Activated CD8-positive, alpha-beta T cell treated with anti-CD3 and anti-CD28 coated beads for 36 hours (primary cell): ENCODE data around the gene MYLIP. TPM values are rescaled to one million over a fixed set of nuclear protein-coding genes. Genes with fewer than 3 reads are reported as not detected.

Source experiments
- ATAC-seq: fragments of 200-7000 bp; cut with Tn5 transposase; one replicate; pipeline ENCODE4 v1.10.0; 2021; ENCODE audit warnings: mild to moderate bottlenecking, moderate library complexity
- CTCF ChIA-PET: fragments of 350-600 bp; sonication (Branson Sonifier 250); formaldehyde crosslinking; loops from one replicate; lab custom pipeline; 2021; ENCODE audit warnings: antibody characterized with exemption; lab: Charles Lee
- POLR2A ChIA-PET: fragments of 350-600 bp; sonication (Branson Sonifier 250); formaldehyde crosslinking; loops from one replicate; lab custom pipeline; 2021; ENCODE audit warnings: antibody characterized with exemption; lab: Charles Lee
- DNase-seq: peaks from one replicate; pipeline ENCODE4 v3.0.0-alpha.2; 2020
- H3K27ac Mint-ChIP-seq: one replicate; pipeline ENCODE4 v1.8.0; 2021; ENCODE audit warnings: mild to moderate bottlenecking, mixed read lengths
- H3K27me3 Mint-ChIP-seq: one replicate; pipeline ENCODE4 v1.8.0; 2021; ENCODE audit warnings: mixed read lengths
- H3K36me3 Mint-ChIP-seq: one replicate; pipeline ENCODE4 v1.8.0; 2021; ENCODE audit warnings: low read depth, mixed read lengths
- H3K4me1 Mint-ChIP-seq: one replicate; pipeline ENCODE4 v1.8.0; 2021; ENCODE audit warnings: low read depth, mixed read lengths
- H3K4me3 Mint-ChIP-seq: one replicate; pipeline ENCODE4 v1.8.0; 2021; ENCODE audit warnings: mild to moderate bottlenecking, moderate library complexity, mixed read lengths
- H3K9me3 Mint-ChIP-seq: one replicate; pipeline ENCODE4 v1.8.0; 2021; ENCODE audit warnings: mixed read lengths
- CTCF ChIP-seq: fragments of 200-600 bp; IDR thresholded peaks from one replicate; pipeline ENCODE4 v1.8.0; 2022; ENCODE audit warnings: antibody characterized with exemption, mild to moderate bottlenecking
- intact Hi-C: fragments of 100-400 bp; cut with micrococcal nuclease; formaldehyde crosslinking; loops from one replicate; pipeline ENCODE4 v1.10.0; 2022
- total RNA-seq, 2 experiments: library from RNA; stranded (reverse); gene quantifications; one replicate each; pipeline ENCODE4 v1.2.3, GENCODE V29; 2021

MYLIP gene
- total RNA-seq, 2 experiments from 2014 or later = 7.7 to 8.1 TPM

- no peak for DNase-seq
- H3K4me3 Mint-ChIP-seq = no peak overlapping the region
- no peak for TF ChIP-seq CTCF
- ChIA-PET POLR2A (no interaction called here), CTCF (interaction anchor here (1.4 kb wide), 1 partner anchor 407 kb away, joined by 3 read pairs; no protein-coding TSS in a partner anchor)
- no peaks in the 10 kb centered on the region for H3K36me3 Mint-ChIP-seq
- no peaks in the 10 kb centered on the region for H3K4me1 Mint-ChIP-seq
- ATAC-seq = no peak
- peaks cover 17% of the 10 kb centered on the region for H3K9me3 Mint-ChIP-seq
- H3K27me3 Mint-ChIP-seq = no peaks in the 10 kb centered on the region
- H3K27ac Mint-ChIP-seq = no peak overlapping the region
- intact Hi-C loops = no loop called here
Observed at GRCh38 chr6:16098211-16098610, 30.7 kb upstream of the MYLIP start.

DNA sequence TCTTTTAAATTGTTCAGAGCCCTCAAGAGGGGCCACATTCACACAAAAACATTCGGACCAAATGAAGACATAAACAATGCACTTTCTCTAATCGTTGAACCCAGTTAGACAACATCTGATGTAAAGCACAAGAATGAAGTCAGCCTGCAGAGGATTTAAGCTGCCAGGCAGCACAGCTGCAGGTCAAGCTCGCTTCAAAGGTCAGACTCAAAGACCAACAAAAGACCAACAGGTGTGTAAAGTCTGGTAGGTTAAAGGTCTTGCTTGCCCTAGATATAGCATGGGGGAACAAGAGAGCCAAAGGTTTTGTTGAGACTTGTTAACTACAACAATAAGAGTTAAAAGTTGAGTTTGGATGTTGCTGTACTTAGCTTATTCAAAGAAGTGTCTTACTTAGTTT lies 26.7 kb upstream of the MYLIP start:
- DNase-seq (no peak), ATAC-seq (no peak)
- intact Hi-C loops = no loop called here
- no peak overlapping the region for H3K4me3 Mint-ChIP-seq
- ChIA-PET POLR2A (interaction anchor here (1.0 kb wide), 1 partner anchor 27 kb away, joined by 3 read pairs; the partner anchor contains the start of gene MYLIP), CTCF (no interaction called here)
- H3K27ac Mint-ChIP-seq = no peak overlapping the region
- no peaks in the 10 kb centered on the region for H3K4me1 Mint-ChIP-seq
- TF ChIP-seq CTCF = no peak
- H3K9me3 Mint-ChIP-seq = peaks cover 17% of the 10 kb centered on the region
- H3K36me3 Mint-ChIP-seq = no peaks in the 10 kb centered on the region
- no peaks in the 10 kb centered on the region for H3K27me3 Mint-ChIP-seq

DNA sequence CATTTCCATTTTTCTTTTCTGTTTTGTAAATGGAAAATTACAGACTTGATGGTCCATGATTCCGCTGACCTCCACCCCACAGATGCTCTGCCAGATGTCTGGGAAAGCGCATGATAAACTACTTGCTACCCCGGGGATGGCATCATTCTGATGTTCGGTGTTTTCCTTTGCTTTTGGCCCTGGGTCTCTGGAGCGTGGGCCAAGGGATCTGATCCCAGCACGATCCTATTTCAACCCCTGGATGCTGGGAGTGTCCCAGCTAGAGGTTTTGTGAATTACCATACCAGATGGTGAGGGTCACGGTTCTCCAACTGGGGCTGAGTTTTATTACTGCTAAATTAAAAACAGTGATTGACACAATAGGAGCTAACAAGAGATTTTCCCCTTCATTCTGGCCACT lies 25.2 kb upstream of the MYLIP start:
- POLR2A ChIA-PET = no interaction called here
- no peaks in the 10 kb centered on the region for H3K36me3 Mint-ChIP-seq
- no peak overlapping the region for H3K27ac Mint-ChIP-seq
- H3K27me3 Mint-ChIP-seq = no peaks in the 10 kb centered on the region
- CTCF ChIA-PET = no interaction called here
- intact Hi-C loops = no loop called here
- H3K9me3 Mint-ChIP-seq = peaks cover 17% of the 10 kb centered on the region
- no peaks in the 10 kb centered on the region for H3K4me1 Mint-ChIP-seq
- TF ChIP-seq CTCF = no peak
- no peak overlapping the region for H3K4me3 Mint-ChIP-seq
- ATAC-seq = no peak
- no peak for DNase-seq

- POLR2A ChIA-PET = no interaction called here
- DNase-seq (no peak), ATAC-seq (no peak)
- no peaks in the 10 kb centered on the region for H3K27me3 Mint-ChIP-seq
- H3K4me1 Mint-ChIP-seq = no peaks in the 10 kb centered on the region
- TF ChIP-seq CTCF = no peak
- peaks cover 16% of the 10 kb centered on the region for H3K9me3 Mint-ChIP-seq
- intact Hi-C loops = no loop called here
- H3K36me3 Mint-ChIP-seq = no peaks in the 10 kb centered on the region
- no peak overlapping the region for H3K4me3 Mint-ChIP-seq
- CTCF ChIA-PET = no interaction called here
- no peak overlapping the region for H3K27ac Mint-ChIP-seq
Observed at GRCh38 chr6:16104624-16105433, 24.1 kb upstream of the MYLIP start.

GRCh38 chr6:16105854-16106253 lies 23.0 kb upstream of the MYLIP start:
- DNase-seq (no peak), ATAC-seq (no peak)
- no peak for TF ChIP-seq CTCF
- Mint-ChIP-seq H3K4me3 (no peak overlapping the region), H3K27me3 (no peaks in the 10 kb centered on the region), H3K4me1 (no peaks in the 10 kb centered on the region), H3K36me3 (no peaks in the 10 kb centered on the region), H3K9me3 (peaks cover 6% of the 10 kb centered on the region), H3K27ac (no peak overlapping the region)
- intact Hi-C loops = no loop called here
- ChIA-PET CTCF (no interaction called here), POLR2A (interaction anchor here (1.8 kb wide), 1 partner anchor 9 kb away, joined by 5 read pairs; no protein-coding TSS in a partner anchor)
